HG03442 (cell line): ENCODE results near the gene PHF21A.

Source experiments
- ATAC-seq: cut with Tn5 transposase; IDR thresholded peaks from one replicate; pipeline ENCODE4 v1.9.1; 2021; ENCODE audit warnings: mild to moderate bottlenecking, moderate library complexity; ENCODE audit not compliant: unreplicated experiment

The PHF21A gene

DNA sequence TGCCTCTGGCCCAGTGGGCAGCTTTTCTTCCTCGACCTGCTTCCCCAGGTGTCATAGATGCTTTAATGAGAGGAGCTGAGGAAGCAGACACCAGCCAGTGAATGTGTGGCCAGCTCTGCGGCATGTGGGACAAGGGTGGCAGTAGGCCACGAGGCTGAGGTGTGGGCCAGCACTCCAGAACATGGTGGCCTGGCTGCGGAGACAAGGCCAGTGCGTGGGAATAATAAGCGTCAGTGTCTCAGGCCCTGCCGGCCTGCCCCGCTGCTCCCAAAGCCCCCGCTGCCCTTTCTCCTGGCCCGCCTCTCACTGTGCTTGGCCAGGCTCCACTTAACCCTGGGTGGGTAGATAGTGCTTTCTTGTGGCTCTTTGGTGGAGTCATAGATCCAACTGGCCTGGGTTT lies 233.7 kb downstream of the PHF21A start:
- ATAC-seq: no peak

DNA sequence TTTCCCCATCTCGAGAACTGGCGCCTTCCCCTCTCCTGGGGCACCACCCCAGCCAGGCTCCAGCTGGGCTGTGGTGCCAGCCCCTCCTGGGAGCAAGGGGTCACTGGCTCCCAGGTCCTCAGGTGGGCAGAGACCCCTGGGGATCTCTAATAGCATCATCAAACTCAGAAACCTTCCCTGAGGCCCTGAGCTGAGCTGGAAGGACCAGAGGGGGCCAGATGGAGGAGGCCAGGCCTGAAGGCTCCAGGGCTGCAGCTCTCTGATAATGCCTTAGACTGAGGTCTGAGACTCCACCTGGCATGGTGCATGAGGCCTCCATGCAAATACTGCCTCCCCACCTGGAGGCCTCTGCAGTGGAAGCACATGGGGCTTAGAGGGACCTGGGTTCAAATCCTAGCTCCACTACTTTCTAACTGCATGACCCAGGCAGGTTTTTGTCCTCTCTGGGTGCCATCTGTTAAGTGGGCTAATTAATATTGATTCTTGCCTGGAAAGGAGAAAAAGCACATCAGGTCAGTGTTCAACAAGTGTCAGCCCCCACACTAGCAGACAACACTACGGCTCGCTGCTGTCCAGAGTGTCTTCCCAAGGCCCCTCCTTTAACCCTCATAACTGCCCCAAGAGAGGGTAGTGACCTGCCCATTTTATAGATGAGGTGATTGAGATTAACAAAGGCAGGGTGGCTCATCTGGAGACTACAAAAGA lies 234.3 kb downstream of the PHF21A start:
- ATAC-seq: no peak

DNA sequence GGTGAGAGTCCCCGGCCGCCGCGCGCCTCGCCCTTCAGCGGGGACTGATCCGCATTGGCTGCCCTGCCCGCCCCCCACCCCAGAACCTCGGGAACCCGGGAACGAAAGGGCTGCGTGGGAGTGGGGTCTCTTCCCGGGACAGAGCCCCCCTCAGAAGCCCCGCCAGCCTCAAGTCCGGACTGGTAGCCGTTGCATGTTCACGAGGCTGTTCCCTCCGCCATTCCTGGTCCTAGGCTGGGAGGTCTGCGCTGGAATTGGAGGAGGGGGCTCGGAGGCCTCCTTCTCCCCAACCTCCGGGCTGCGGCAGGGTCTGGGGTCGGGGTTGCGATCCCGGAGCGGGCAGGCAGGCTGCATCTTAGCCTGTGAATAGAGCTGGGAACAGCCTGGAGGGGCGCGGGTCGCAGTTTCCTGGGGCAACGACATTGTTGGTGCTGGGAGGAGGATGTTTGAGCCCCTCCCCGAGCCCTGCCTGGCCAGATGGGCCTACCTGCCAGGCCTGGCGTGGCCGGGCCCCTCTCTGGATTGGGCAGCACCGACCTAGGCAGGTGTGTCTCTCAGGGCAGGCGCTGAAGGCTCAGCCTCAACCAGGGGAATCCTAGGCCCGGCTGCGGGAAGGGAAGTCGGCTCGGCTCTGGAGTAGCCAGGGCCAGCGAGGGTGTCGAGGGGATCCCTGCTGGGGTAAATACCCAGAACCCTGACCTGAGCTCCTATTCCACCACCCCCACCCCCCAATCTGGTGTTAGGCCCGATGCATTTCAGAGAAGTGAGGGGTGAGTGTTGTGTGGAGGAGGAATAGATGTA lies 235.1 kb downstream of the PHF21A start:
- ATAC-seq: no peak

DNA sequence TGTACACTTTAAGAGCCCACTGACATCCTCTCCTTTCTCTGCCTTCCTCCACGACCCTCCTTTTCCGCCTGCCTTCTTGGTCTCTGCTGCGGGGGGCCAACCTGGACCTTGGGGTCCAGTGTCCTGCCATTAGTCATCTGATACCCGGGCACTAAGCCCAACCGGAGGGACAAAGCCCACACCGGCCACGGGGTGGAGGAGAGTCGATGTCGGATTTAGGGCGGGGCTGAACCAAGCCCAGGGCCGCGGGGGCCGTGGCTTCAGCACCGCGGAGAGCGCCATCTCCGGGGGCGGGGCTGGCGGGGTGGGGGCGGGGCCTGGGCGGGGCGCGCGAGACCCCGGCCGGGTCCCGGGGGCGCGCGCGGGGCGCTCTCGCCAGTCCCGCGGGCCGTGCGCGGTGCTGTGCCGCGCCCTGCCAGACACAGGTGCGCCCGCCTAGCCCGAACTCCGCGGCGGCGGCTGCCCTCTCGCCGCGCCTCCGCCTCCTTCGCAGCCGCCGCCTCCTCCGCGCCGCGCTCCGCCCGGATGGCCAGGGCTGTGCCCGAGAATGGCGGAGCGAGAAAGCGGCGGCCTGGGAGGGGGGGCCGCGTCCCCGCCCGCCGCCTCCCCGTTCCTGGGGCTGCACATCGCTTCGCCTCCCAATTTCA lies 235.9 kb downstream of the PHF21A start, which contains the start of gene MAPK8IP1:
TSS of gene MAPK8IP1 (plus strand) at position 378 of the 647 bp plus-strand sequence. CDS start at position 548, 170 bp downstream.
- ATAC-seq: peak; percentile 53

DNA sequence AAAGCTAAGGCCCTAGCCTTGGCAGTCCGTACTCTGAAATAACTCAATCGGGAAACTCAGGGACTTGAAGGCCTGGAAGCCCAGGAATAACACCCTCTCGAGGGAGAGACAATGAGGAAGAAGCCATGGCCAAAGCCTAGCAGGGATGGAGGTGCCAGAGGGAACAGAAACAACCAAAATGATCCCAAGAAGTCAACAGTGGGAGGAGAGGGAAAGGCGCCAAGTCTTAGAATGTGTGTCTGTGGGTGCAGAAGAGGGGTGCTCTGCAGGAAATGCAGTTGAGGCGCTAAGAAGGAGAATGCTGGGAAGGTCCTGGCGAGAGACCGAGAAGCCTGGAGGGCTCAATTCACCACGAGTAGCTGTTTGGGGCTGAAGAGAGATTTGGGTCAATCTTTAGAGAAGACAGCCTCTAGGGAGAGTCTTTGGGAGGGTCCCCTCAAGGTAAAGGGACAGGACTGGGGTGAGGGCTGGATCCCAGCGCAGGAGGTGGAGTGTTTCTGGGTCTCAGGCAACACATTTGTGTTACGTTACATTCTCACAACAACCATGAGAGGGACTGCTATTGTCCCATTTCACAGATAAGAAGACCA lies 236.6 kb downstream of the PHF21A start:
- ATAC-seq: no peak
